A549 (cell line): ENCODE results near the gene ERGIC1. TPM values are rescaled to one million over a fixed set of nuclear protein-coding genes. Genes with fewer than 3 reads are reported as not detected.

Experiments
- BHLHE40 ChIP-seq: IDR thresholded peaks from 2 replicates; pipeline ENCODE4 v1.6.1; 2012; ENCODE audit warnings: low read depth, low read length, inconsistent platforms
- CHD2 ChIP-seq: fragments of 150-350 bp; IDR thresholded peaks from 2 replicates; pipeline ENCODE4 v1.6.1; 2014; ENCODE audit warnings: low read length; ENCODE audit not compliant: partially characterized antibody
- EHF ChIP-seq: fragments of 250-450 bp; sonication (Bioruptor Pico); IDR thresholded peaks from 2 replicates; pipeline ENCODE4 v1.5.0; 2020; ENCODE audit warnings: mild to moderate bottlenecking
- EHMT2 ChIP-seq: fragments of 200-600 bp; sonication (generic); IDR thresholded peaks from 2 replicates; pipeline ENCODE4 v1.6.1; 2016; ENCODE audit warnings: antibody characterized with exemption, low read depth, mild to moderate bottlenecking, moderate library complexity
- ELK1 ChIP-seq: fragments of 150-350 bp; IDR thresholded peaks from 2 replicates; pipeline ENCODE4 v1.6.1; 2014; ENCODE audit warnings: low read depth, mild to moderate bottlenecking, low read length
- EP300 ChIP-seq, 2 experiments: fragments of >200 bp; sonication (Bioruptor Twin); formaldehyde crosslinking; IDR thresholded peaks; 2 replicates in 1 of 2; 3 replicates in 1 of 2; pipeline ENCODE4 v1.6.1; 2016 to 2017
- FOSB ChIP-seq: fragments of 250-450 bp; sonication (Bioruptor Pico); IDR thresholded peaks from 2 replicates; pipeline ENCODE4 v1.5.0; 2020; ENCODE audit warnings: mild to moderate bottlenecking, moderate library complexity
- FOSL2 ChIP-seq, 2 experiments: fragments of 450-650 bp in 1 of 2; fragments of >200 bp in 1 of 2; sonication (Bioruptor Twin) in 1 of 2; formaldehyde crosslinking; IDR thresholded peaks; 2 replicates each; pipeline versions ENCODE4 v1.5.0 to v1.6.1; 2016 to 2020; ENCODE audit warnings: mild to moderate bottlenecking in 1 of 2, moderate library complexity in 1 of 2
- FOXS1 ChIP-seq: fragments of 250-450 bp; sonication (Bioruptor Pico); IDR thresholded peaks from 2 replicates; pipeline ENCODE4 v1.5.0; 2020; ENCODE audit warnings: mild to moderate bottlenecking, moderate library complexity
- GATA3 ChIP-seq: IDR thresholded peaks from 2 replicates; pipeline ENCODE4 v1.6.1; 2012; ENCODE audit warnings: borderline replicate concordance
- HEYL ChIP-seq: fragments of 250-450 bp; sonication (Bioruptor Pico); IDR thresholded peaks from 2 replicates; pipeline ENCODE4 v1.8.0; 2021; ENCODE audit warnings: mild to moderate bottlenecking, moderate library complexity
- HOXA7 ChIP-seq: fragments of 250-450 bp; sonication (Bioruptor Pico); IDR thresholded peaks from 2 replicates; pipeline ENCODE4 v1.5.0; 2020; ENCODE audit warnings: mild to moderate bottlenecking, moderate library complexity
- HOXB13 ChIP-seq: fragments of 250-450 bp; sonication (Bioruptor Pico); IDR thresholded peaks from 2 replicates; pipeline ENCODE4 v1.5.0; 2020; ENCODE audit warnings: low read depth, mild to moderate bottlenecking, moderate library complexity
- HOXB5 ChIP-seq: fragments of 250-450 bp; sonication (Bioruptor Pico); IDR thresholded peaks from 2 replicates; pipeline ENCODE4 v1.5.0; 2020; ENCODE audit warnings: mild to moderate bottlenecking, moderate library complexity
- JUN ChIP-seq, 2 experiments: fragments of >200 bp; sonication (Bioruptor Twin); formaldehyde crosslinking; IDR thresholded peaks; 2 replicates in 1 of 2; 3 replicates in 1 of 2; pipeline ENCODE4 v1.6.1; 2016 to 2017
- JUNB ChIP-seq: fragments of >200 bp; sonication (Bioruptor Twin); formaldehyde crosslinking; IDR thresholded peaks from 2 replicates; pipeline ENCODE4 v1.6.1; 2016
- KDM1A ChIP-seq: fragments of 200-600 bp; sonication (generic); IDR thresholded peaks from 2 replicates; pipeline ENCODE4 v1.6.1; 2016; ENCODE audit warnings: low read depth, mild to moderate bottlenecking
- MAFK ChIP-seq: fragments of 450-650 bp; IDR thresholded peaks from 2 replicates; pipeline ENCODE4 v1.6.1; 2014; ENCODE audit not compliant: partially characterized antibody
- NFE2L2 ChIP-seq: fragments of 150-350 bp; conservative IDR thresholded peaks from 2 replicates; pipeline ENCODE4 v1.6.1; 2014; ENCODE audit warnings: low read length
- PHF8 ChIP-seq: fragments of 200-600 bp; sonication (generic); IDR thresholded peaks from 2 replicates; pipeline ENCODE4 v1.6.1; 2016; ENCODE audit warnings: low read depth, mild to moderate bottlenecking, antibody characterized with exemption, moderate library complexity, borderline replicate concordance
- POLR2AphosphoS2 ChIP-seq: conservative IDR thresholded peaks from 2 replicates; pipeline ENCODE4 v1.6.1; 2012; ENCODE audit warnings: low read length, improper control_type of control experiment, inconsistent platforms
- RARB ChIP-seq: fragments of 250-450 bp; sonication (Bioruptor Pico); IDR thresholded peaks from 2 replicates; pipeline ENCODE4 v1.8.0; 2021; ENCODE audit warnings: mild to moderate bottlenecking, moderate library complexity
- SMC3 ChIP-seq: fragments of >200 bp; sonication (Bioruptor Twin); formaldehyde crosslinking; IDR thresholded peaks from 3 replicates; pipeline ENCODE4 v1.6.1; 2018; ENCODE audit warnings: inconsistent platforms
- ZC3H11A ChIP-seq: fragments of 450-650 bp; IDR thresholded peaks from 2 replicates; pipeline ENCODE4 v1.6.1; 2014; ENCODE audit warnings: antibody characterized with exemption, mild to moderate bottlenecking
- ZNF302 ChIP-seq: fragments of 250-450 bp; sonication (Bioruptor Pico); IDR thresholded peaks from 2 replicates; pipeline ENCODE4 v1.9.0; 2021; ENCODE audit warnings: inconsistent platforms, mild to moderate bottlenecking, moderate library complexity
- ZSCAN20 ChIP-seq: fragments of 250-450 bp; sonication (Bioruptor Pico); IDR thresholded peaks from 2 replicates; pipeline ENCODE4 v1.8.0; 2022; ENCODE audit warnings: mild to moderate bottlenecking, moderate library complexity
- polyA plus RNA-seq, 4 experiments: library from polyadenylated mRNA; depleted of rRNA in 3 of 4; stranded (reverse); fragments of >200 nt; fragmentation: RNase III in 1 of 4; extraction: RNeasy Plus Mini Kit Qiagen cat#74134 plus additional on column Dnase treatment in 1 of 4; gene quantifications; 2 replicates in 3 of 4; 3 replicates in 1 of 4; pipeline ENCODE4 v1.2.3, GENCODE V29; 2011 to 2017
- TF ChIP-seq, protein P1 (sequence below): fragments of >200 bp; sonication (Bioruptor Twin); formaldehyde crosslinking; IDR thresholded peaks from 3 replicates; pipeline ENCODE4 v1.5.1; 2016
- TF ChIP-seq, protein P2 (sequence below): fragments of 200-600 bp; sonication (generic); IDR thresholded peaks from 2 replicates; pipeline ENCODE4 v1.6.1; 2016; ENCODE audit warnings: antibody characterized with exemption, mild to moderate bottlenecking, moderate library complexity
- TF ChIP-seq, protein P3 (sequence below): fragments of 250-450 bp; sonication (Bioruptor Pico); IDR thresholded peaks from 2 replicates; pipeline ENCODE4 v1.5.0; 2021; ENCODE audit warnings: mild to moderate bottlenecking, moderate library complexity, borderline replicate concordance
- TF ChIP-seq, protein P4 (sequence below): IDR thresholded peaks from 2 replicates; pipeline ENCODE4 v1.6.1; 2012

ERGIC1 gene
- polyA plus RNA-seq, 2 of the 4 experiments (the other 2 are of a cell fraction), result 176 to 304 TPM

DNA sequence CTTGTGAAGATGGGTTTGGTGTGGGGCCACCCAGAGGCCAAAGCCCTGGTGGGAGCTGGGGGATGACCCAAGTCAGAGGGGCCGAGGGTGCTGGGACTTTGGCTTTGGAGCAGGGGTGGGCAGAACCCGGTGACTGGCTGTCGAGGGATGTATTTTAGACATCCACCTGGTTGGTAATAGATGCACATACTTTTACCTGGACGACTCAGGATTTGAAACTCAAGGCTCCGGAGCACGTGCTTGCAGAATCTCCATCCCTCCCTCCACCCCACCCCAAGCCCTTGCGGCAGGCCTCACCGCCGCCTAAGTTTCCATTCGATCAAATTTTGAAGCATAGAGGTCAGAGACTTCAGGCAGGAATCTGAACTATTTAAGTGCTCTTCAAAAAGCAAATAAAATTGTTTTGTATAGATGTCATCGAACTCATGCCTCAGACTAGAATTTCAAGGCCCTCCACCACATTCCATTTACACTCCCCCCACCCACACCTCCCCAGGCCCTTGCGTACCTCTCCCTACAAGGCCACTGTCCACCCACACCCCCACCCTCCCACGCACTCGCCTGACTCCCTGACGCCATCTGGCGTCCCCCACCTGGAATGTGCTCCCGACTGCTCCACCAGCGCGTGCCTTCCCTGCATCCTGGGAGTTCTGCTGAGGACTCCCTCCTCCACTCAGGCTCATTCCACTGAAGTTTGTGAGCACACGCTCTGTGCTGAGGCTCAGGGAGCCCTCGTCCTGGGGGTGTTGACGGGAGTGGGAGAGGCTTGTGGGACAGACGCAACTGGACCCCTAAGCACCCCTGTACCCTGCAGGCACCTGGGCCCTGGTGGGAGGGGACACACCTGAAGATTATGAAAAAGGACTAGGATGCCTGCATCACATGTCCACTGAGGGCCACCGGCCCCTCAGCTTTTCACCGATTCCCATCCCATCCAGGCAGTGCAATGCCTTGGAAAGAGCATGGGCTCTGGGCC lies 68.7 kb downstream of the ERGIC1 start (continued):
- TF ChIP-seq FOXS1 (CRISPR knock-in tag) (peak; percentile 28), HOXA7 (peak; percentile 83; the same call in 1 of the 2 replicates), NFE2L2 (no peak), RARB (peak; percentile 88), FOSL2 (IDR thresholded peaks at IDR 0.05) (peak; percentile 90), FOSL2 (CRISPR knock-in tag; IDR thresholded peaks at IDR 0.05) (peak; percentile 89), CHD2 (no peak), ZNF302 (CRISPR knock-in tag) (peak; percentile 92), PHF8 (no peak), HOXB5 (CRISPR knock-in tag) (peak; percentile 94), FOSB (CRISPR knock-in tag) (peak; percentile 70; the same call in 1 of the 2 replicates), BHLHE40 (peak; percentile 23; the same call in 1 of the 2 replicates), ZC3H11A (no peak), ELK1 (no peak), MAFK (no peak), GATA3 (peak; percentile 96), ZSCAN20 (peak; percentile 42; the same call in 1 of the 2 replicates), JUNB (peak; percentile 96), JUN (IDR thresholded peaks at IDR 0.05) (peak; percentile 96 to 100), HEYL (peak; percentile 92; the same call in 1 of the 2 replicates), SMC3 (peak; percentile 89), EHF (CRISPR knock-in tag) (peak; percentile 92), EP300 (IDR thresholded peaks at IDR 0.05) (peak; percentile 99 to 100; a peak in 4 of 5 replicates), EHMT2 (no peak), POLR2AphosphoS2 (no peak), HOXB13 (CRISPR knock-in tag) (peak; percentile 98), KDM1A (no peak)
- TF ChIP-seq, protein P1, sequence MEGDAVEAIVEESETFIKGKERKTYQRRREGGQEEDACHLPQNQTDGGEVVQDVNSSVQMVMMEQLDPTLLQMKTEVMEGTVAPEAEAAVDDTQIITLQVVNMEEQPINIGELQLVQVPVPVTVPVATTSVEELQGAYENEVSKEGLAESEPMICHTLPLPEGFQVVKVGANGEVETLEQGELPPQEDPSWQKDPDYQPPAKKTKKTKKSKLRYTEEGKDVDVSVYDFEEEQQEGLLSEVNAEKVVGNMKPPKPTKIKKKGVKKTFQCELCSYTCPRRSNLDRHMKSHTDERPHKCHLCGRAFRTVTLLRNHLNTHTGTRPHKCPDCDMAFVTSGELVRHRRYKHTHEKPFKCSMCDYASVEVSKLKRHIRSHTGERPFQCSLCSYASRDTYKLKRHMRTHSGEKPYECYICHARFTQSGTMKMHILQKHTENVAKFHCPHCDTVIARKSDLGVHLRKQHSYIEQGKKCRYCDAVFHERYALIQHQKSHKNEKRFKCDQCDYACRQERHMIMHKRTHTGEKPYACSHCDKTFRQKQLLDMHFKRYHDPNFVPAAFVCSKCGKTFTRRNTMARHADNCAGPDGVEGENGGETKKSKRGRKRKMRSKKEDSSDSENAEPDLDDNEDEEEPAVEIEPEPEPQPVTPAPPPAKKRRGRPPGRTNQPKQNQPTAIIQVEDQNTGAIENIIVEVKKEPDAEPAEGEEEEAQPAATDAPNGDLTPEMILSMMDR, result peak; percentile 60
- TF ChIP-seq, protein P2, sequence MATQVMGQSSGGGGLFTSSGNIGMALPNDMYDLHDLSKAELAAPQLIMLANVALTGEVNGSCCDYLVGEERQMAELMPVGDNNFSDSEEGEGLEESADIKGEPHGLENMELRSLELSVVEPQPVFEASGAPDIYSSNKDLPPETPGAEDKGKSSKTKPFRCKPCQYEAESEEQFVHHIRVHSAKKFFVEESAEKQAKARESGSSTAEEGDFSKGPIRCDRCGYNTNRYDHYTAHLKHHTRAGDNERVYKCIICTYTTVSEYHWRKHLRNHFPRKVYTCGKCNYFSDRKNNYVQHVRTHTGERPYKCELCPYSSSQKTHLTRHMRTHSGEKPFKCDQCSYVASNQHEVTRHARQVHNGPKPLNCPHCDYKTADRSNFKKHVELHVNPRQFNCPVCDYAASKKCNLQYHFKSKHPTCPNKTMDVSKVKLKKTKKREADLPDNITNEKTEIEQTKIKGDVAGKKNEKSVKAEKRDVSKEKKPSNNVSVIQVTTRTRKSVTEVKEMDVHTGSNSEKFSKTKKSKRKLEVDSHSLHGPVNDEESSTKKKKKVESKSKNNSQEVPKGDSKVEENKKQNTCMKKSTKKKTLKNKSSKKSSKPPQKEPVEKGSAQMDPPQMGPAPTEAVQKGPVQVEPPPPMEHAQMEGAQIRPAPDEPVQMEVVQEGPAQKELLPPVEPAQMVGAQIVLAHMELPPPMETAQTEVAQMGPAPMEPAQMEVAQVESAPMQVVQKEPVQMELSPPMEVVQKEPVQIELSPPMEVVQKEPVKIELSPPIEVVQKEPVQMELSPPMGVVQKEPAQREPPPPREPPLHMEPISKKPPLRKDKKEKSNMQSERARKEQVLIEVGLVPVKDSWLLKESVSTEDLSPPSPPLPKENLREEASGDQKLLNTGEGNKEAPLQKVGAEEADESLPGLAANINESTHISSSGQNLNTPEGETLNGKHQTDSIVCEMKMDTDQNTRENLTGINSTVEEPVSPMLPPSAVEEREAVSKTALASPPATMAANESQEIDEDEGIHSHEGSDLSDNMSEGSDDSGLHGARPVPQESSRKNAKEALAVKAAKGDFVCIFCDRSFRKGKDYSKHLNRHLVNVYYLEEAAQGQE, result no peak
- TF ChIP-seq, protein P3, sequence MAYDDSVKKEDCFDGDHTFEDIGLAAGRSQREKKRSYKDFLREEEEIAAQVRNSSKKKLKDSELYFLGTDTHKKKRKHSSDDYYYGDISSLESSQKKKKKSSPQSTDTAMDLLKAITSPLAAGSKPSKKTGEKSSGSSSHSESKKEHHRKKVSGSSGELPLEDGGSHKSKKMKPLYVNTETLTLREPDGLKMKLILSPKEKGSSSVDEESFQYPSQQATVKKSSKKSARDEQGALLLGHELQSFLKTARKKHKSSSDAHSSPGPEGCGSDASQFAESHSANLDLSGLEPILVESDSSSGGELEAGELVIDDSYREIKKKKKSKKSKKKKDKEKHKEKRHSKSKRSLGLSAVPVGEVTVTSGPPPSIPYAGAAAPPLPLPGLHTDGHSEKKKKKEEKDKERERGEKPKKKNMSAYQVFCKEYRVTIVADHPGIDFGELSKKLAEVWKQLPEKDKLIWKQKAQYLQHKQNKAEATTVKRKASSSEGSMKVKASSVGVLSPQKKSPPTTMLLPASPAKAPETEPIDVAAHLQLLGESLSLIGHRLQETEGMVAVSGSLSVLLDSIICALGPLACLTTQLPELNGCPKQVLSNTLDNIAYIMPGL (CRISPR knock-in tag), result 0 out of 2 replicates have a peak, but pooled peaks have one; percentile 66
- TF ChIP-seq, protein P4, sequence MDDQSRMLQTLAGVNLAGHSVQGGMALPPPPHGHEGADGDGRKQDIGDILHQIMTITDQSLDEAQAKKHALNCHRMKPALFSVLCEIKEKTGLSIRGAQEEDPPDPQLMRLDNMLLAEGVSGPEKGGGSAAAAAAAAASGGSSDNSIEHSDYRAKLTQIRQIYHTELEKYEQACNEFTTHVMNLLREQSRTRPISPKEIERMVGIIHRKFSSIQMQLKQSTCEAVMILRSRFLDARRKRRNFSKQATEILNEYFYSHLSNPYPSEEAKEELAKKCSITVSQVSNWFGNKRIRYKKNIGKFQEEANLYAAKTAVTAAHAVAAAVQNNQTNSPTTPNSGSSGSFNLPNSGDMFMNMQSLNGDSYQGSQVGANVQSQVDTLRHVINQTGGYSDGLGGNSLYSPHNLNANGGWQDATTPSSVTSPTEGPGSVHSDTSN, result no peak; the same call in none of the 2 replicates
